Peyer's patch (tissue), 4 donors: Measurements from ENCODE around the gene DIP2B.

Source experiments
- POLR2A ChIP-seq, 2 donors: fragments of 450-650 bp; IDR thresholded peaks; one replicate each; pipeline ENCODE4 v1.5.1; 2017; ENCODE audit warnings: antibody characterized with exemption in 2 of 2, mild to moderate bottlenecking in 2 of 2, moderate library complexity in 2 of 2
- TF ChIP-seq, protein P1 (sequence below), 6 experiments: fragments of 450-650 bp in 4 of 6; fragments of 200-600 bp in 2 of 6; sonication (generic) in 1 of 6; IDR thresholded peaks; one replicate each; pipeline ENCODE4 v1.5.1; 2017 to 2019; ENCODE audit warnings: antibody characterized with exemption in 6 of 6, mild to moderate bottlenecking in 3 of 6, moderate library complexity in 1 of 6

DNA sequence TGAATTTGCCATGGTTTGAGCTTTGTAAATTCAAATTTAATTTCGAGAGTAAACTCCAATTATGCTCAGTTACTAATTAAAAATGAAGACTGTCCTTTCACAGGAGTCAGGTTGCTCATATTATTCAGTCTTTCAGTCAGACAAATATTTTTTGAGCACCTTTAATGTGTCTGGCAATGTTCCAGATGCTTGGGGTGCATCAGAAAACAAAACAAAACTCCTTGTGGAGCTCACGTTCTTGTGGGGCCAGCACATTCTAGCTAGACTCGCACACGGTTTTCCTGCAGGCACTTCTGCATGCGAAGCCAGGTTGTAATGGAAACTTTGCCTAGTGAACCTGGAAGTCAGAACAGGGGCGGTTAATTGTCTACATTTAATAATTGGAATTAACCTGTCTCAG lies 195.2 kb downstream of the DIP2B start:
- TF ChIP-seq, protein P1, sequence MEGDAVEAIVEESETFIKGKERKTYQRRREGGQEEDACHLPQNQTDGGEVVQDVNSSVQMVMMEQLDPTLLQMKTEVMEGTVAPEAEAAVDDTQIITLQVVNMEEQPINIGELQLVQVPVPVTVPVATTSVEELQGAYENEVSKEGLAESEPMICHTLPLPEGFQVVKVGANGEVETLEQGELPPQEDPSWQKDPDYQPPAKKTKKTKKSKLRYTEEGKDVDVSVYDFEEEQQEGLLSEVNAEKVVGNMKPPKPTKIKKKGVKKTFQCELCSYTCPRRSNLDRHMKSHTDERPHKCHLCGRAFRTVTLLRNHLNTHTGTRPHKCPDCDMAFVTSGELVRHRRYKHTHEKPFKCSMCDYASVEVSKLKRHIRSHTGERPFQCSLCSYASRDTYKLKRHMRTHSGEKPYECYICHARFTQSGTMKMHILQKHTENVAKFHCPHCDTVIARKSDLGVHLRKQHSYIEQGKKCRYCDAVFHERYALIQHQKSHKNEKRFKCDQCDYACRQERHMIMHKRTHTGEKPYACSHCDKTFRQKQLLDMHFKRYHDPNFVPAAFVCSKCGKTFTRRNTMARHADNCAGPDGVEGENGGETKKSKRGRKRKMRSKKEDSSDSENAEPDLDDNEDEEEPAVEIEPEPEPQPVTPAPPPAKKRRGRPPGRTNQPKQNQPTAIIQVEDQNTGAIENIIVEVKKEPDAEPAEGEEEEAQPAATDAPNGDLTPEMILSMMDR (IDR thresholded peaks at IDR 0.05) = no peak
- no peak for TF ChIP-seq POLR2A (IDR thresholded peaks at IDR 0.05)
